GM12892 (cell line): ENCODE data around the gene TTLL11.

Experiments
- DNase-seq: peaks from one replicate; pipeline ENCODE4 v3.0.0; 2011; ENCODE audit not compliant: insufficient read length
- FAIRE-seq: peaks from 2 replicates; lab custom pipeline; 2011; peaks lifted over from hg19 to GRCh38; lab: Jason Lieb, UNC
- POLR2A ChIP-seq: IDR thresholded peaks from 2 replicates; pipeline ENCODE4 v1.6.1; 2011; ENCODE audit warnings: low read depth, low read length, control low read depth
- POLR2AphosphoS5 ChIP-seq: IDR thresholded peaks from 2 replicates; pipeline ENCODE4 v1.6.1; 2011; ENCODE audit warnings: low read depth, low read length, control low read depth
- TAF1 ChIP-seq: IDR thresholded peaks from 2 replicates; pipeline ENCODE4 v1.6.1; 2011; ENCODE audit warnings: low read depth, mild to moderate bottlenecking, control low read depth, low read length, borderline replicate concordance

TTLL11 gene

GRCh38 chr9:121816845-121817450, 276.2 kb downstream of the TTLL11 start:
- FAIRE-seq: no peak
- TF ChIP-seq TAF1 (no peak), POLR2A (no peak), POLR2AphosphoS5 (no peak)
- DNase-seq: no peak

- no peak for FAIRE-seq
- no peak for TF ChIP-seq POLR2A
- no peak for TF ChIP-seq POLR2AphosphoS5
- DNase-seq: no peak
Measured at GRCh38 chr9:121816449-121816817, 276.7 kb downstream of the TTLL11 start.

- FAIRE-seq: no peak
- no peak for TF ChIP-seq POLR2A
- no peak for TF ChIP-seq TAF1
- TF ChIP-seq POLR2AphosphoS5: no peak
- DNase-seq: no peak
Measured at GRCh38 chr9:121815546-121816448, 277.3 kb downstream of the TTLL11 start.

- FAIRE-seq (no peak), DNase-seq (no peak)
- no peak for TF ChIP-seq POLR2AphosphoS5
- TF ChIP-seq TAF1: no peak
- no peak for TF ChIP-seq POLR2A
Measured at GRCh38 chr9:121815084-121815483, 278.0 kb downstream of the TTLL11 start.

GRCh38 chr9:121814594-121814993, 278.5 kb downstream of the TTLL11 start:
- no peak for TF ChIP-seq TAF1
- no peak for TF ChIP-seq POLR2AphosphoS5
- TF ChIP-seq POLR2A: no peak
- FAIRE-seq: no peak
- no peak for DNase-seq

GRCh38 chr9:121813519-121814210, 279.4 kb downstream of the TTLL11 start:
- no peak for TF ChIP-seq POLR2A
- TF ChIP-seq TAF1: no peak
- no peak for TF ChIP-seq POLR2AphosphoS5
- FAIRE-seq: no peak
- no peak for DNase-seq

GRCh38 chr9:121812159-121812735, 280.9 kb downstream of the TTLL11 start:
- no peak for FAIRE-seq
- DNase-seq: no peak
- no peak for TF ChIP-seq POLR2AphosphoS5
- no peak for TF ChIP-seq POLR2A
- TF ChIP-seq TAF1: no peak

- DNase-seq: no peak
- TF ChIP-seq POLR2AphosphoS5 (no peak), TAF1 (no peak), POLR2A (no peak)
- FAIRE-seq: no peak
Measured at GRCh38 chr9:121811751-121812150, 281.4 kb downstream of the TTLL11 start.

- no peak for DNase-seq
- TF ChIP-seq TAF1 (no peak), POLR2AphosphoS5 (no peak), POLR2A (no peak)
- FAIRE-seq: no peak
Measured at GRCh38 chr9:121811140-121811539, 282.0 kb downstream of the TTLL11 start.

- FAIRE-seq: no peak
- no peak for DNase-seq
- TF ChIP-seq POLR2AphosphoS5: no peak
- no peak for TF ChIP-seq TAF1
- no peak for TF ChIP-seq POLR2A
Measured at GRCh38 chr9:121810489-121810888, 282.6 kb downstream of the TTLL11 start.
